22Rv1 (cell line): ENCODE measurements around the gene POLE2.

Experiments
- H3K27ac ChIP-seq: fragments of 450-650 bp; 2 replicates; pipeline ENCODE4 v1.5.1; 2017
- ZFX ChIP-seq: fragments of 450-650 bp; IDR thresholded peaks from 2 replicates; pipeline ENCODE4 v1.6.1; 2017; ENCODE audit warnings: antibody characterized with exemption, borderline replicate concordance
- TF ChIP-seq, protein P1 (sequence below): fragments of 450-650 bp; IDR thresholded peaks from 2 replicates; pipeline ENCODE4 v1.5.1; 2017; ENCODE audit warnings: mild to moderate bottlenecking

POLE2 gene

GRCh38 chr14:49598485-49599300, 89.3 kb downstream of the POLE2 start, which contains the start of gene LRR1:
Gene LRR1 (plus strand): TSS chr14:49598940. CDS start chr14:49599021, 81 bp downstream.
- peak within 1 kb of the TSS; percentile 98 for H3K27ac ChIP-seq
- TF ChIP-seq, protein P1, sequence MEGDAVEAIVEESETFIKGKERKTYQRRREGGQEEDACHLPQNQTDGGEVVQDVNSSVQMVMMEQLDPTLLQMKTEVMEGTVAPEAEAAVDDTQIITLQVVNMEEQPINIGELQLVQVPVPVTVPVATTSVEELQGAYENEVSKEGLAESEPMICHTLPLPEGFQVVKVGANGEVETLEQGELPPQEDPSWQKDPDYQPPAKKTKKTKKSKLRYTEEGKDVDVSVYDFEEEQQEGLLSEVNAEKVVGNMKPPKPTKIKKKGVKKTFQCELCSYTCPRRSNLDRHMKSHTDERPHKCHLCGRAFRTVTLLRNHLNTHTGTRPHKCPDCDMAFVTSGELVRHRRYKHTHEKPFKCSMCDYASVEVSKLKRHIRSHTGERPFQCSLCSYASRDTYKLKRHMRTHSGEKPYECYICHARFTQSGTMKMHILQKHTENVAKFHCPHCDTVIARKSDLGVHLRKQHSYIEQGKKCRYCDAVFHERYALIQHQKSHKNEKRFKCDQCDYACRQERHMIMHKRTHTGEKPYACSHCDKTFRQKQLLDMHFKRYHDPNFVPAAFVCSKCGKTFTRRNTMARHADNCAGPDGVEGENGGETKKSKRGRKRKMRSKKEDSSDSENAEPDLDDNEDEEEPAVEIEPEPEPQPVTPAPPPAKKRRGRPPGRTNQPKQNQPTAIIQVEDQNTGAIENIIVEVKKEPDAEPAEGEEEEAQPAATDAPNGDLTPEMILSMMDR: no peak; the same call in 1 of the 2 replicates
- TF ChIP-seq ZFX: no peak

DNA sequence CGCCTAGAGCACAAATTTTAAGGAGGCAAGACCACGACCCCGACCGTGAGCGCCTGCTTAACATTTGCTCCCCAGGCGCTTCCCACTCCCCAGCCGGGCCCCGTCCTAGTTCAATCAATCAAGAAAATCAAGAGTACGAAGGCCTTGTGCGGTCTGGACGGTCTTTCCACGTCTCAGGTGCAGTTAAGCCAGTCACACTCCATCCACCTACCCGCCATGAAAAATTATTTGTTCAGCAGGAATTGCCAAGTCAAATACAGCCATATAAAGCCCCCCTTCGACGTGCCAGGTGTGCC, 89.9 kb downstream of the POLE2 start:
- H3K27ac ChIP-seq: peak overlapping the region; percentile 98
- no peak for TF ChIP-seq ZFX
- TF ChIP-seq, protein P1: no peak

GRCh38 chr14:49594347-49595091, 93.5 kb downstream of the POLE2 start:
- TF ChIP-seq, protein P1: no peak
- no peak for TF ChIP-seq ZFX
- 0 out of 2 replicates have a peak overlapping the region, but pooled peaks have one; percentile 7 for H3K27ac ChIP-seq
